ENCODE data around the gene EDN2.

EDN2 gene

GRCh38 chr1:41461790-41462679 is 22.4 kb downstream of the EDN2 start:
- DNase-seq, result no peak

GRCh38 chr1:41456847-41457540 is 27.5 kb downstream of the EDN2 start:
- DNase-seq, result no peak

- no peak for DNase-seq
Measured at GRCh38 chr1:41455479-41456332, 28.8 kb downstream of the EDN2 start.

- DNase-seq, result no peak
Measured at GRCh38 chr1:41454406-41454805, 30.1 kb downstream of the EDN2 start.

- DNase-seq, result no peak
Measured at GRCh38 chr1:41452704-41453290, 31.7 kb downstream of the EDN2 start.

- DNase-seq, result no peak
Measured at GRCh38 chr1:41450747-41451285, 33.7 kb downstream of the EDN2 start.

GRCh38 chr1:41449326-41449921 is 35.1 kb downstream of the EDN2 start:
- DNase-seq, result no peak

GRCh38 chr1:41448821-41449220 is 35.7 kb downstream of the EDN2 start:
- no peak for DNase-seq

- no peak for DNase-seq
Measured at GRCh38 chr1:41447995-41448770, 36.3 kb downstream of the EDN2 start.

GRCh38 chr1:41446851-41447610 is 37.5 kb downstream of the EDN2 start:
- DNase-seq, result no peak

- no peak for DNase-seq
Measured at GRCh38 chr1:41444785-41445184, 39.7 kb downstream of the EDN2 start.

GRCh38 chr1:41444246-41444645 is 40.2 kb downstream of the EDN2 start:
- no peak for DNase-seq

- DNase-seq, result no peak
Measured at GRCh38 chr1:41442697-41443251, 41.7 kb downstream of the EDN2 start.

- DNase-seq, result no peak
Measured at GRCh38 chr1:41440321-41441085, 44.0 kb downstream of the EDN2 start.

GRCh38 chr1:41439234-41439633 is 45.2 kb downstream of the EDN2 start:
- DNase-seq, result no peak

- no peak for DNase-seq
Measured at GRCh38 chr1:41438711-41439110, 45.8 kb downstream of the EDN2 start.

GRCh38 chr1:41437011-41437355 is 47.5 kb downstream of the EDN2 start:
- DNase-seq, result no peak

GRCh38 chr1:41436281-41437010 is 48.0 kb downstream of the EDN2 start:
- no peak for DNase-seq
